Dermis microvascular lymphatic vessel endothelial cell (primary cell): ENCODE data around the gene DNAJC17. TPM values are rescaled to one million over a fixed set of nuclear protein-coding genes. Genes with fewer than 3 reads are reported as not detected.

ENCODE experiments used
- DNase-seq, 2 donors: peaks; one replicate each; pipeline versions ENCODE4 v3.0.0 to v3.0.0-alpha.2; 2010; ENCODE audit warnings: low read depth in 2 of 2
- total RNA-seq: library from RNA; depleted of rRNA; stranded (reverse); fragments of >200 nt; gene quantifications from 2 replicates; pipeline ENCODE4 v1.2.1, GENCODE V29; 2014

The DNAJC17 gene
- total RNA-seq, 1 donor from 2014 or later: 16.4 TPM

DNA sequence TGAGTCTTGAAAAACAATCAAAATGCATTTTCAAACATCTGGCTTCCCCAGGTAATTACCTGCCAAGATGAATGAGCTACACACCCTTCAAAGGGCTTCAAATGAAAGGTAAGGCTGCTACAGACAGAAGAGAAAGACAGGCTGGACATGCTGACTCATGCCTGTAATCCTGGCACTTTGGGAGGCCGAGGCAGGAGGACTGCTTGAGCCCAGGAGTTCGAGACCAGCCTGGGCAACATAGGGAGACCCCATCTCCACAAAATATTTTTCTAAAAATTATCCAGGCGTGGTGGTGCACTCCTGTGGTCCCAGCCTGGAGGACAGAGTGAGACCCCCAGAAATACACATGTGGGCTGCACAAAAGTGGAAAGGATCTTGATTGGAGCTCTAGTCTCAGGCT, 14.9 kb downstream of the DNAJC17 start:
- DNase-seq: no peak

DNA sequence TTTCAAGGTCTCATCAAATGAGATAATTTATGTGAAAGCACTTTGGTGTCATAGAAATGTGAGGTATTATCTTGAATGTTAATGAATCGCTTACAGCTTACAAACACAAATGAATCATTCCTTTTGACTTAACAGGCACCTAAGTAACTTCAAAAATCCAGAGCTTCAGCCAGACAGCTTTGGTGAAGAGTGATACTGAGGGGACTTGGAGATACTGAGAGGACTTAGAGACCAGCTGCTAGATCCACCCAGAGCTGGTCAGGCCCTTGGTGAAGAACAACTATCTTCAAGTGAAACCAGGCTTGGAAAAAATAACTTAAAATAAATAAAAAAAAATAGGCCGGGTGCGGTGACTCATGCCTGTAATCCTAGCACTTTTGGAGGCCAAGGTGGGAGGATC, 16.6 kb downstream of the DNAJC17 start:
- no peak for DNase-seq

GRCh38 chr15:40789999-40790398, 17.3 kb downstream of the DNAJC17 start:
- DNase-seq: no peak

DNA sequence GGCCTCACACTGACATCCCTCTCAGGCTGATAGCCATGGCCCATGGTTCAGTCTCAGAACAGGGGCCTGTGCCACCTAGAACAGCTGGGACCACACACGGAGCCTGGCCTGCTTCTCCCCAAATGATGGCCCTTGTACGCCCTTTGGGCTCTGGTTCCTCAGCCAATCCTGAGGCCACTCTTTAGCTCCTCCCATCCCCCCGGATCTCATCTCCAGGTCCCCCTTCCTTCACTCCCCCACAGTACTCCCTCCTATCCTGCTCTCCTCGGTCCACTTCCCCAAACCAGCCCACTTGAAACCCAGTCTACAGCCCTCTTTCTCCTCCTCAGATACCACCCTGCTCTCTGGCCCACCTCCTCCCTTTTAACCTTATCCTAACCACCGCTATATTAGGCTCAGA, 18.2 kb downstream of the DNAJC17 start:
- no peak for DNase-seq

- DNase-seq: no peak
Measured at GRCh38 chr15:40787991-40788390, 19.3 kb downstream of the DNAJC17 start.

DNA sequence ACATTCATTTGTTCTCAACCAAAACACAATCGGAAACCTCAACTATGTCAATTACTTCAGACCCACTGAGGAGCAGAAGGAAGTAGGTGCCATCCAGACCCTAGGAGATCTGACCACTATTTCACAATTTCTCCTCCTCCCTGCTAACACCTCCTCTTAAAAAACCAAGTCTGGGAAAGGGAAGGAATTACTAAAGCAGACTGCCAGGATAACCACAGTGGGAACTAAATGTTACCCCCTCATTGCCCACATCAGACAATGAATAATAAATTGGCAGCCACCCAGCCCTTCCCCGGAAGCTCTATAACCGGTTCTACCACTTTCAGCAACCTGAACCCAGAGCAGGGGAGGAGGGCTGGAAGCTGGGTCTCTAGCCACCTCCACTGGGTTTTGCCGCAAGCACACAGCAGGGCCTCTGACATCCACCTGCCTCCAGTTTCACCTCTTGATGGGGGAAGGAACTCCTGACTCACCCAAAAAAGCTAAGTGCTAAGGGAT, 19.9 kb downstream of the DNAJC17 start:
- DNase-seq: peak in 1 of 2 donors; percentile 63

DNA sequence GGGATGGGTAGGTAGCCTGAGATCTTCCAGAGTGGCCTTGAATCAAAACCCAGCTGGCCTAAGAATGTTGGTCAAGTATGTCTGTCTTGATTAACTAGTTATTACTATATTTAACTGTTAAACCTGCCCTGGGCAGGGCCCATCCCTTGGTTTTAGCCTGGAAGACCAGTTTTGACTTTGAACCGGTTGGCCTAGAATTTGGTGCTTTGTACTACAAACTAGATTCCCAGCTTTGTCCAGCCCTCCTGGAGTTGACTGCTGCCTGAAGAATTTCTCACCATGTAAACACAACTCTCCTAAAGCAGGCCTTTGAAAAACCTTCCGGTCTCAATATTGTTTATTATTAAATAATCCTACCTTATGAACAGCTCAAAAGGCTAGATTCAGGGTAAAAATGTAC, 21.5 kb downstream of the DNAJC17 start:
- DNase-seq: no peak

- no peak for DNase-seq
Measured at GRCh38 chr15:40785164-40785563, 22.1 kb downstream of the DNAJC17 start.

DNA sequence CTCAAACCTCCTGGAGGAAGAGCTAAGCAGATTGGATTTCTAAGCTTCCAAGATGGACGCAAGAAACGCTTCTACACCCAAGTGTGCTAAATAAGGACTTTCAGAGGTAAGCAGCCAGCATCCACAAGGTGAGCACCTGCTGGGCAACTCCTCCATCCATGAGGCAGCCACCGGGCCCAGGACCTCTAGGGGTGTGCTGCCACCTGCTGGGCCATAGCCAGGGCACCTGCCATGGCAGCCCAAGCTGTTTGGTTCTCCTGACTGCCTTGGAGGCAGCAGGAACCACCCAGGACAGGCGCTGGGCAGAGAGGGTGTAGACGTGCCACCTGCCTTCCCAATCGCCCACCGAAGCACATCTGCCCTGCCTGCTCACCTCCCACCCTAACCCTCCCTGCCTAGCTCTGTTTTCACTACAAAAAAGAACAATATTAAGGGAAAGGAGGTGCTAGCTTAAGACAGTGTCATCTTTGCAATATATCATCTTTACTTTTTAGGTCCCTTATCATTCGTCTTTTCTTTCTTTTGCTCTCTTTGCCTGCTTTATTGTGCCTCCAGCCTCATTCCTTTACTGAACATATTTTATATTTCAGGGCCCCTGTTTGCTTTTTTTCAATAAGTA, 24.6 kb downstream of the DNAJC17 start:
- DNase-seq: peak in 1 of 2 donors; percentile 71

- no peak for DNase-seq
Measured at GRCh38 chr15:40776537-40777141, 30.6 kb downstream of the DNAJC17 start.

DNA sequence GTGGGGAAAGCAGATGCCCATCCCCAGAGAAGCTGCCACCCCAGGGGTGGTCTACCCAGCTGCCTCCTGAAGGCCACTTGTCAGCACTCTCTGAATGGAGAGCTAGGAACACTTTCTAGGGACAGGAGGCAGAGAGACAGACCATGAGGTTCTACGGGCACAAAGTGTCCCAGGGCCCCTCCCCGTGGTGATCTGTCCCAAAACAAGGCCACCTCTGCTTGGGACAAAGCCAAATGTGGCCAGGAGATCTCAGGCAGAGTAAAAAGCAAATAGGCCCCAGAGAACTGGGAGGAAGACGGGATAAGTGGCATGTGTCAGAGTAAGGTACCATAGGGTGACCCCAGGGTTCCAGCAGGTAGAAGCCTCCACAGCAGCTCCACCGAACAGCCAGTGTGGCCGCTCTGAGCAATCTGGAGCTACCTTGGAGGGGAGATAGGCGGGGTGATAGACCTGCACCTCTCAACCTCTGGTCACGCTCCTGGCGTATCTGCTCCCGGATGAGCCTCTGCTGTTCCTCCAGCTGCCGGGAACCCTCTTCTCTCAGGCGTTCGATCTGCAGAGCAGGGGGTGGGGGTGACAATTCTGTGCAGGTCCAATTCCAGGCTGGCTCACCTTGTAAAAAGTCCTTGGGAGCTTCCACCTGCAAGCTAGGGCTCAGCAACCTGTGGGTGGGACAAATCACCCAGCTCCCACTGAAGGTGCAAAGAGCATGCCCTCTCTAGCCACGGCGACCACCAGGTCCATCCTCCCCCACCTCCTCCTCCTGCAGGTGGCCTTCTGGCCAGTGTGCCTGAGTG, 31.3 kb downstream of the DNAJC17 start:
- DNase-seq: no peak

DNA sequence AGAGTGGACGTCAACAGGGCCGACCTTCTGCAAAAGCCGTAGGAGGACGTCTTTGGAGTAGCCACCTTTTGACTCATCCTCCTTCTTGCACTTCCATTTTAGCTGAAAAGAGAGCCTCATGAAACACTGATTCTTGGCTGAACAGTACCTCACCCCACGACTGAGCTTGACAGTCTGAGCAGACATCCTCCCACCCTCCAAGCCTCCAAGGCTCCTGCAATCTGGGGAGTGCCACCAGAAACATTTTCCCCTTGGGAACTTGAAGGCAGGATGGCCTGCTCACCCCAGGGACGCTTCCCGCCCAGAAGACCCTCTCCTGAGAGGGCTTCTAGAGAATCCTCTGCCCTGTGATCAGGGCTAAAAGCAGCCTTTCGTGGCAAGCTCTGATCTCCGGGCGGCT, 32.3 kb downstream of the DNAJC17 start:
- no peak for DNase-seq

DNA sequence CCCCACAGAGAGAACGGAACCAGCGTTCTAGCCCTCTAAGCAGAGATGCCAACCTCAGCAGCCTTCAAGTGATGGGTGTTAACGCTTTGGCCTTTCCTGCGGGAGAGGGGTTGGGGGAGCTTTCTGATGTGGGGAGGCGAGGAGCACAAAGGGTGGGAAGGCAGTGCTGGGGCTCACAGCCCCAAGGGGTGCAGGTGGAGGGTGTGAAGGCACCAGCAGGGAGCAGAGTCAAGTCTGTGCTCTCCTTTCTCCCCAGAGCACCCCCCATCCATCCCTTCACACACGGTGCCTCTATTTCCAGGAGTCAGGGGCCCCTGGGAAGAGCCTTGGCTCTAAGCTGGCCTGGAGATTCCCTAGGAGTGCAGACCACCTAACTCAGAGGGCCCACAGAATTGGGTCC, 33.4 kb downstream of the DNAJC17 start:
- DNase-seq: no peak

GRCh38 chr15:40773496-40773895, 33.8 kb downstream of the DNAJC17 start:
- DNase-seq: no peak

DNA sequence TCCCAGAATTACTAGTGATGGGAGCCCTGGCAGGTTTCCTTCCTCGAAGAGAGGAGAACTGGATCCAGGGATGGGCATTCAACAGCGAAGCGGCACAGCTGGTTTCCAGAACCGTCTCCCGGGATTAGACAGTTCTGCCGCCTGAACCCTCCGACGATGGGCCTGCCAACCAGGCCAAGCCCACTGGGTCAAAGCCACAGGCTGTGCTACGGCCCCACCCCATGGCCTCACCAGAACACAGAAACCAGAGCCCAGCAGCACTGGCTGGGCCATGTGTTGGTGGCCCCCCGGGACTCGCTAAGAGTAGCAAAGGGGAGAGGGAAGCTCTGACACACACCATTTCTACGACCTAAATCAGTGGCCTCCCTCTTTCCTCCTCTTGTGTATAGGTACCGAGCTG, 35.3 kb downstream of the DNAJC17 start:
- no peak for DNase-seq

- DNase-seq: no peak
Measured at GRCh38 chr15:40771242-40771641, 36.0 kb downstream of the DNAJC17 start.

DNA sequence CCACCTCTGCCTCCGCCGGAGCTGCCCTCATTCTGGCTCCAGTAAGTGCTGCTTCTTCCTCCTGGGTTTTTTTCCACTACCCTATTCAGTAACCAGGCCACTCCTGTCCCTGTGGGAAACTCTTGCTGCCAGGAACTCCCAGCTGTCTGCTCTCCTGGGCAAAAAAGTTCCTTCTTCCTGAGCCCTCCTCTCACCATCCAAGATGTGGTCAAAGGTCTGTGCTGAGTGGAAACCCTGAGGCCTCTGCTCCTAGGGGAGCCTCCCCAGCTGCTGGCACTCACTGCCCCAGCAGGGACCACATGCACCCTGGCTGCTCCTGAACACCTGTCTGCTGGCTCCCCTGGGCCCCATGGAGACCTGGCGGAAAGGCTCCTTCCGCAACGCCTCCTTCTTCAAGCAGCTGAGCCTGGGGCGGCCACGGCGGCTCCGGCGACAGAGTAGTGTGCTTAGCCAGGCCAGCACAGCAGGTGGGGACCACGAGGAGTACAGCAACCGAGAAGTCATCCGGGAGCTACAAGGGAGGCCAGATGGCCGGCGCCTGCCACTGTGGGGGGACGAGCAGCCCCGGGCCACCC, 37.0 kb downstream of the DNAJC17 start:
- DNase-seq: peak in 1 of 2 donors; percentile 55

- peak in 1 of 2 donors; percentile 84 for DNase-seq
Measured at GRCh38 chr15:40769274-40770146, 37.8 kb downstream of the DNAJC17 start, which contains the start of gene C15orf62. TSS of gene C15orf62 (plus strand) at chr15:40769980. CDS start at chr15:40770496, 516 bp downstream.

DNA sequence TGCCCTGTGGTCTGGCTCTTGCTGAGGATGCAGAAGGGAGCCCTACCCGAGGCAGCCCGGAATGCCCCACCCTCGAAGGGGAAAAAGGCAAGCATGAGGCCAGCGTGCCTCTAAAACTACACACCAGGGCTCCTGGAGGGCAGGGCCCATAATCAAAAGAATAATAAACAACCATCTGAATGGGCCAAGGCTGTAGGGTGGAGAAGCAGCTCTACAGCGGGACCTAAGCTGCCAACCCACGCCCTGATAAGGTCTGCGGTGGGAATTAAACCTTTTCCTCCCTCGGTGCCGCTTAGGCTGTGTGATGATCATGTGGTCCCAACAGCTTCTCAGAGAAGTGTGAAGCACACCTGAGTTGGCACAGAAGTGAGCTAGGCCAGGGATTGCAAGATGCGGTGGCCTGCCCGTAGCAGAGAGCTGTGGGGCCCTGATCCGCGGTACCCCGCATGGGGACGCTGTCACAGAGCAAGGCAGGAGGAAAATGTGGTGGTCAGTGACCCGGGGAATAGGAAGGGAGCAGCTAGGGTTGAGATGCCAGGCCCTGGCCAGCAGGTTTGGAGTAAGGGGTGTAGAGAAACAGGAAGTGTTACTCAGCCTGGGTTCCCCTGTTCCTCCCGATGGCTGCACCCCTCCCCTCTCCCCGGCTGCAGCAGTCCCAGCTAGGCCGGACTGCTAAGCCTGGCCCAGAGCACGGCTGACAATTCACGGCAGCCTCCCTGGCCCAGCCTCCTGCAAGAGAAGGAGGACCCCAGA, 38.6 kb downstream of the DNAJC17 start:
- DNase-seq: peak in 1 of 2 donors; percentile 32

DNA sequence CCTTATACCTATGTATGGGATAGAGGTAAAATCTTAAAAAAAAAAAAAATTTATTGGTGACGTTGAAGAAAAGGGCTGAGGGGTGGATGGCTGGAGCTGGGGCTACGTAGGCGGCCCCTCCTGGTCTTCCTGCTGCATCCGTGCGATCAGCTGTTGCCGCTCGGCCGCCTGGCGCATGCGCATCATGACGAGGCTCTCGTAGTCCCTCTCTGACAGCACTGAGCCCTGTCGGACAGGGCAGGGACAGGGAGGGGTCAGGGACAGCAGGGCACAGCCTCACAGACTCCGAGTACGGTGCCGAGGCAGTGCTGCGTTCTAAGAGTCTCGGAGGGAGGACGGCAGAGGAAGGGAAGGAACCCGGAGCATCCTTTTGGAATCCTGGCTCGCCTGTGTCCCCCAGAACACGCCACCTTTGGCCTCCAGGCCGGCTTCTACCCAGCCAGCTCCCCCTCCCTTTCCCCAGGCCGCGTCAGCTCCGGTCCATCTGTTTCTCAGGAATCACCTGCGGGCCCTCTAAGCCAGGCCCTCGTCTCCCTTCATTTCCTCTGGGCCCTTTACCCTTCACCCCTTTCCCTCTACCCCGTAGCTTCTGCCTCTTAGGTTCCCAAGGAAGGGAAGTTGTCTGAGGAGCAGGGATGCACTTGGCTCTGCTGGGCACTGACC, 39.3 kb downstream of the DNAJC17 start:
- DNase-seq: no peak
